ENCODE measurements around the gene FAAP20. TPM values are rescaled to one million over a fixed set of nuclear protein-coding genes. Genes with fewer than 3 reads are reported as not detected.

Gene FAAP20
- total RNA-seq, 1 donor from 2014 or later, result 50.9 TPM

- H3K9me3 ChIP-seq, result no peaks in the 10 kb centered on the region
- ATAC-seq (no peak), DNase-seq (peak; percentile 45)
- H3K27me3 ChIP-seq (ENCODE audit: low read depth), result no peaks in the 10 kb centered on the region
- TF ChIP-seq, protein P1, sequence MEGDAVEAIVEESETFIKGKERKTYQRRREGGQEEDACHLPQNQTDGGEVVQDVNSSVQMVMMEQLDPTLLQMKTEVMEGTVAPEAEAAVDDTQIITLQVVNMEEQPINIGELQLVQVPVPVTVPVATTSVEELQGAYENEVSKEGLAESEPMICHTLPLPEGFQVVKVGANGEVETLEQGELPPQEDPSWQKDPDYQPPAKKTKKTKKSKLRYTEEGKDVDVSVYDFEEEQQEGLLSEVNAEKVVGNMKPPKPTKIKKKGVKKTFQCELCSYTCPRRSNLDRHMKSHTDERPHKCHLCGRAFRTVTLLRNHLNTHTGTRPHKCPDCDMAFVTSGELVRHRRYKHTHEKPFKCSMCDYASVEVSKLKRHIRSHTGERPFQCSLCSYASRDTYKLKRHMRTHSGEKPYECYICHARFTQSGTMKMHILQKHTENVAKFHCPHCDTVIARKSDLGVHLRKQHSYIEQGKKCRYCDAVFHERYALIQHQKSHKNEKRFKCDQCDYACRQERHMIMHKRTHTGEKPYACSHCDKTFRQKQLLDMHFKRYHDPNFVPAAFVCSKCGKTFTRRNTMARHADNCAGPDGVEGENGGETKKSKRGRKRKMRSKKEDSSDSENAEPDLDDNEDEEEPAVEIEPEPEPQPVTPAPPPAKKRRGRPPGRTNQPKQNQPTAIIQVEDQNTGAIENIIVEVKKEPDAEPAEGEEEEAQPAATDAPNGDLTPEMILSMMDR (IDR thresholded peaks at IDR 0.05), result no peak
- peaks cover 28% of the 10 kb centered on the region for H3K36me3 ChIP-seq
- peaks cover 41% of the 10 kb centered on the region for H3K4me1 ChIP-seq
- no peak overlapping the region for H3K4me3 ChIP-seq
- intact Hi-C loops (cut with DNase I), result no loop called here
- no peak overlapping the region for H3K27ac ChIP-seq
These were observed 6.2 kb downstream of the FAAP20 start for GRCh38 chr1:2188336-2188735.

GRCh38 chr1:2187619-2188018 lies 7.0 kb downstream of the FAAP20 start:
- DNase-seq (peak; percentile 43), ATAC-seq (no peak)
- peaks cover 34% of the 10 kb centered on the region for H3K4me1 ChIP-seq
- no peaks in the 10 kb centered on the region for H3K9me3 ChIP-seq
- peaks cover 28% of the 10 kb centered on the region for H3K36me3 ChIP-seq
- H3K27ac ChIP-seq, result no peak overlapping the region
- H3K4me3 ChIP-seq, result no peak overlapping the region
- intact Hi-C loops (cut with DNase I), result no loop called here
- TF ChIP-seq, protein P1 (IDR thresholded peaks at IDR 0.05), result no peak
- no peaks in the 10 kb centered on the region for H3K27me3 ChIP-seq (ENCODE audit: low read depth)

DNA sequence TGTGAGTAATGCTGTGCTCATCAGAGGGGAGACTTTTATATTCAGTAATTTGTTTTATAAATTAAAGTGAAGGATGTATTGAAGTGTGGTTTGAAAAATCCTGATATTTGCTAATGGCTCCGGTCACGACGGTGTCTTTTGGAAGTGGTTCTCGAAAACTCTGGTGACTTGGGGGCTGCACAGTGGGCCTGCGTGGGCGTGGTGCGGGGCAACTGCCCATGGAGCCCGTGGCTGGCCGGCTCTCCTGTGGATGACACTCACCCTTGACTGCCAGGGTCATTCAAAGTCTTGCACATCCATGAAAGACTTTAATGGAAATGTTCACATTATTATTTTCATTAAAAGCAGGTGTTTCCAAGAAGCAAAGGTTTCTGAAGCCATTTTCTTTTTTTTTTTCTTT lies 7.7 kb downstream of the FAAP20 start:
- Histone ChIP-seq H3K27me3 (ENCODE audit: low read depth) (no peaks in the 10 kb centered on the region), H3K4me1 (peaks cover 27% of the 10 kb centered on the region), H3K4me3 (no peak overlapping the region), H3K9me3 (no peaks in the 10 kb centered on the region), H3K36me3 (peaks cover 28% of the 10 kb centered on the region), H3K27ac (no peak overlapping the region)
- ATAC-seq, result no peak
- TF ChIP-seq, protein P1 (IDR thresholded peaks at IDR 0.05), result no peak
- no peak for DNase-seq
- intact Hi-C loops (cut with DNase I), result no loop called here

- no peak for ATAC-seq
- Histone ChIP-seq H3K27ac (no peak overlapping the region), H3K4me3 (no peak overlapping the region), H3K36me3 (peaks cover 28% of the 10 kb centered on the region), H3K9me3 (no peaks in the 10 kb centered on the region), H3K27me3 (ENCODE audit: low read depth) (no peaks in the 10 kb centered on the region), H3K4me1 (peaks cover 20% of the 10 kb centered on the region)
- TF ChIP-seq, protein P1 (IDR thresholded peaks at IDR 0.05), result no peak
- intact Hi-C loops (cut with DNase I), result no loop called here
- DNase-seq, result peak; percentile 45
These were observed 8.4 kb downstream of the FAAP20 start for GRCh38 chr1:2185880-2186855.

- Histone ChIP-seq H3K36me3 (peaks cover 28% of the 10 kb centered on the region), H3K4me3 (no peak overlapping the region), H3K9me3 (no peaks in the 10 kb centered on the region), H3K27me3 (ENCODE audit: low read depth) (no peaks in the 10 kb centered on the region), H3K4me1 (peaks cover 7% of the 10 kb centered on the region), H3K27ac (no peak overlapping the region)
- DNase-seq (no peak), ATAC-seq (no peak)
- intact Hi-C loops (cut with DNase I), result no loop called here
- TF ChIP-seq, protein P1 (IDR thresholded peaks at IDR 0.05), result no peak
These were observed 9.6 kb downstream of the FAAP20 start for GRCh38 chr1:2184934-2185333.

Measured in lower lobe of right lung (tissue), 2 donors.